Measurements from ENCODE around the gene TCF7L1. TPM values are rescaled to one million over a fixed set of nuclear protein-coding genes. Genes with fewer than 3 reads are reported as not detected.

TCF7L1 gene
- total RNA-seq, 4 donors from 2014 or later, result 5.6 to 23.2 (median 10.2) TPM

DNA sequence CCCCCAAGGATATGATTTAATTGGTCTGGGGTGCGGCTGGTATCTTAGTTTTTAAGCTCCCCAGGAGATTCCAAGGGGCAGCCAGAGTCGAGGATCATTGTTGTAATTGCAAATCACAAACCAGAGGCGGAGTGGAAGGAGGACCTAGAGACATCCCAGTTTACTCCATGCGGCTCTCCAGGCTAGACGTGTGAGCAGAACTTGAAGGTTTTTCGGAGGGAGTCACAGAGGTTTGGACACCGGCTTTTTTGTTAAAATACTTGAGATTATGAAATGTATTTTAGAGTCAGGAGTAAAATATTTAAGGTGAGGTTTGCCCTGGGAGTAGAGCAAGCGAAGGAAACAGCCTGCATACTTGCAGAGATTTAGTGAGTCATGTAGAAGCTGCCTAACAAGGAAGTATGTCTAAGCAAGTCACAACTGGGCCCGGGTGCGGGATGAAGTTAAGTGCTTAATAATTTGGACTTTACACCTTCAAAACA is 155.1 kb downstream of the TCF7L1 start:
- Histone ChIP-seq H3K36me3 (peaks cover 4 to 37% (median 12%) of the 10 kb centered on the region in 4 donors), H3K9me3 (no peaks in the 10 kb centered on the region), H3K27me3 (no peaks in the 10 kb centered on the region), H3K4me1 (peaks cover 5 to 13% (median 9%) of the 10 kb centered on the region in 4 donors), H3K4me3 (no peak overlapping the region), H3K27ac (replicated peaks in 1 of 4) (no peak overlapping the region)
- no peak for DNase-seq (ENCODE audit: extremely low spot score)
- intact Hi-C loops (cut with DNase I), result no loop called here
- 80% methylated on average over 10 of the region's 10 CpGs for WGBS
- TF ChIP-seq POLR2A (IDR thresholded peaks at IDR 0.05; ENCODE audit: low read depth) (no peak), POLR2AphosphoS5 (IDR thresholded peaks at IDR 0.05) (no peak), EP300 (IDR thresholded peaks at IDR 0.05) (no peak)
- TF ChIP-seq, protein P1, sequence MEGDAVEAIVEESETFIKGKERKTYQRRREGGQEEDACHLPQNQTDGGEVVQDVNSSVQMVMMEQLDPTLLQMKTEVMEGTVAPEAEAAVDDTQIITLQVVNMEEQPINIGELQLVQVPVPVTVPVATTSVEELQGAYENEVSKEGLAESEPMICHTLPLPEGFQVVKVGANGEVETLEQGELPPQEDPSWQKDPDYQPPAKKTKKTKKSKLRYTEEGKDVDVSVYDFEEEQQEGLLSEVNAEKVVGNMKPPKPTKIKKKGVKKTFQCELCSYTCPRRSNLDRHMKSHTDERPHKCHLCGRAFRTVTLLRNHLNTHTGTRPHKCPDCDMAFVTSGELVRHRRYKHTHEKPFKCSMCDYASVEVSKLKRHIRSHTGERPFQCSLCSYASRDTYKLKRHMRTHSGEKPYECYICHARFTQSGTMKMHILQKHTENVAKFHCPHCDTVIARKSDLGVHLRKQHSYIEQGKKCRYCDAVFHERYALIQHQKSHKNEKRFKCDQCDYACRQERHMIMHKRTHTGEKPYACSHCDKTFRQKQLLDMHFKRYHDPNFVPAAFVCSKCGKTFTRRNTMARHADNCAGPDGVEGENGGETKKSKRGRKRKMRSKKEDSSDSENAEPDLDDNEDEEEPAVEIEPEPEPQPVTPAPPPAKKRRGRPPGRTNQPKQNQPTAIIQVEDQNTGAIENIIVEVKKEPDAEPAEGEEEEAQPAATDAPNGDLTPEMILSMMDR (IDR thresholded peaks at IDR 0.05), result no peak

GRCh38 chr2:85291425-85292023 is 158.3 kb downstream of the TCF7L1 start:
- H3K9me3 ChIP-seq, result no peaks in the 10 kb centered on the region
- peaks cover 0 to 20% (median 2%) of the 10 kb centered on the region in 4 donors for H3K36me3 ChIP-seq
- TF ChIP-seq POLR2A (IDR thresholded peaks at IDR 0.05; ENCODE audit: low read depth) (no peak), POLR2AphosphoS5 (IDR thresholded peaks at IDR 0.05) (no peak), EP300 (IDR thresholded peaks at IDR 0.05) (no peak)
- TF ChIP-seq, protein P1 (IDR thresholded peaks at IDR 0.05), result no peak
- DNase-seq (ENCODE audit: extremely low spot score), result no peak
- H3K27ac ChIP-seq (replicated peaks in 1 of 4), result no peak overlapping the region
- no peaks in the 10 kb centered on the region for H3K27me3 ChIP-seq
- WGBS, result 82% methylated on average over 4 of the region's 4 CpGs
- peak overlapping the region in 1 of 4 donors; percentile 1 for H3K4me3 ChIP-seq
- intact Hi-C loops (cut with DNase I), result no loop called here
- peaks cover 0 to 7% (median 0%) of the 10 kb centered on the region in 4 donors for H3K4me1 ChIP-seq

DNA sequence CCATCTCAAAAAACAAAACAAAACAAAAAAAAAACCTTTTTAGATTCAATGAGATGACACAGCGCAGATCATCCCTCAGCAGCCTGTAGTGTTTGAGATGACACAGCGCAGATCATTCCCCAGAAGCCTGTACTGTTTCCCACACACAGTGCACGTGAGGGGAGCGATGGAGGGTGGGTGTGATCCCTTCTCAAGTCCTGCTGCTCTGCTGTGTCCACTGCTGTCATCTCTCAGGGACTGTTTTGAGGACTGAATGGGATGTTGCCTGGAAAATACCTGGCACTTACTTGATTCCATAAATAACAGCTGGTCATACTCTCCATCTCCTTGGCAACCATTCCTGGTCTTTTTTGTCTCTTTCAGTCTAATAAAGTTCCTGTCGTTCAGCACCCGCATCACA is 168.9 kb downstream of the TCF7L1 start:
- intact Hi-C loops (cut with DNase I), result loop anchor here (5.0 kb wide), 1 partner anchor 170 kb away; the partner anchor contains the start of gene TCF7L1
- Histone ChIP-seq H3K27ac (replicated peaks in 1 of 4) (no peak overlapping the region), H3K36me3 (peaks cover 14 to 52% (median 43%) of the 10 kb centered on the region in 4 donors), H3K27me3 (no peaks in the 10 kb centered on the region), H3K9me3 (no peaks in the 10 kb centered on the region), H3K4me3 (no peak overlapping the region), H3K4me1 (peaks cover 0 to 20% (median 10%) of the 10 kb centered on the region in 4 donors)
- DNase-seq (ENCODE audit: extremely low spot score), result no peak
- WGBS, result 56% methylated on average over 6 of the region's 6 CpGs
- no peak for TF ChIP-seq POLR2A (IDR thresholded peaks at IDR 0.05; ENCODE audit: low read depth)
- no peak for TF ChIP-seq EP300 (IDR thresholded peaks at IDR 0.05)
- no peak for TF ChIP-seq POLR2AphosphoS5 (IDR thresholded peaks at IDR 0.05)
- TF ChIP-seq, protein P1 (IDR thresholded peaks at IDR 0.05), result no peak

DNA sequence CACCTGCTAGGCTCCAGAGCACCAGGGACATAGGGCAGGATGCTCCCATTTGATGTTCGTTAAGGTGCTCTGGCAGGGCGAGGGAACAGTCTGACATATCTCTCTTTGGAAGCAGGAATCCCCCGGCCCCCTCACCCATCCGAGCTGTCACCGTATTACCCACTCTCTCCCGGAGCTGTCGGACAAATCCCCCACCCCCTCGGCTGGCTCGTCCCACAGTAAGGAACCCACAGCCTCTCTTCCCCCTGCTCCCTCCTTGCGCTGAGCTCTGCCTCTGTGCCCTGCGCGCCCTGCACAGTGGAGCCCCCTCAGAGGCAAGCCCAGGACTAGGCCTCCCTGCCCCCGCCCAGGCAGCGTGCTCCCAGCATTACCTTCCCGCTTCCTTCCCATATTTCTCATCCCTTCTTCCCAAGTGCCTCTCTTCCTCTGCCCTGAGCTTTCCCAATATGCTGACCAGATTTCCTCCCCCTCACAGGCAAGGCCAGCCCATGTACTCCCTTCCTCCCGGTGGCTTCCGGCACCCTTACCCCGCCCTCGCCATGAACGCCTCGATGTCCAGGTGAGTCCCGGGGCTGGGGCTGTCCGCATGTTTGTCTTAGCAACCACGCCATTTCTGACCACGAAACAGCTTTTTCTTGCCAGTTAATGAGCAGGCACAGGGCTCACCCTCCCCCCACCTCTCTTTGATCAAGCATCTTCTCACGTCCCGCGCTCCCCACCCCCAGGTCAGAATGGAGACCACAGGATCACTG is 170.8 kb downstream of the TCF7L1 start:
- TF ChIP-seq, protein P1 (IDR thresholded peaks at IDR 0.05), result no peak
- TF ChIP-seq POLR2AphosphoS5 (IDR thresholded peaks at IDR 0.05), result no peak
- TF ChIP-seq POLR2A (IDR thresholded peaks at IDR 0.05; ENCODE audit: low read depth), result no peak
- TF ChIP-seq EP300 (IDR thresholded peaks at IDR 0.05), result no peak
- no peak for DNase-seq (ENCODE audit: extremely low spot score)
- H3K27ac ChIP-seq (replicated peaks in 1 of 4), result no peak overlapping the region
- no peaks in the 10 kb centered on the region for H3K9me3 ChIP-seq
- H3K36me3 ChIP-seq, result peaks cover 20 to 64% (median 52%) of the 10 kb centered on the region in 4 donors
- intact Hi-C loops (cut with DNase I), result loop anchor here (5.0 kb wide), 1 partner anchor 172 kb away; the partner anchor contains the start of gene TCF7L1
- no peaks in the 10 kb centered on the region for H3K27me3 ChIP-seq
- H3K4me1 ChIP-seq, result peaks cover 9 to 23% (median 17%) of the 10 kb centered on the region in 4 donors
- H3K4me3 ChIP-seq, result no peak overlapping the region
- 90% methylated on average over 26 of the region's 28 CpGs for WGBS

All from esophagus muscularis mucosa (tissue), 4 donors.